GM18873 (cell line): ENCODE results near the gene ARMC7.
"Not testable (repeated sequence)": the region's sequence is repeated elsewhere in the genome, so short reads cannot be mapped to it uniquely, and the experiment has no call there.

Experiments used
- ATAC-seq: cut with Tn5 transposase; IDR thresholded peaks from one replicate; pipeline ENCODE4 v1.9.1; 2021; ENCODE audit warnings: mild to moderate bottlenecking, moderate library complexity, moderate number of reproducible peaks; ENCODE audit not compliant: unreplicated experiment, low FRiP score

ARMC7 gene

DNA sequence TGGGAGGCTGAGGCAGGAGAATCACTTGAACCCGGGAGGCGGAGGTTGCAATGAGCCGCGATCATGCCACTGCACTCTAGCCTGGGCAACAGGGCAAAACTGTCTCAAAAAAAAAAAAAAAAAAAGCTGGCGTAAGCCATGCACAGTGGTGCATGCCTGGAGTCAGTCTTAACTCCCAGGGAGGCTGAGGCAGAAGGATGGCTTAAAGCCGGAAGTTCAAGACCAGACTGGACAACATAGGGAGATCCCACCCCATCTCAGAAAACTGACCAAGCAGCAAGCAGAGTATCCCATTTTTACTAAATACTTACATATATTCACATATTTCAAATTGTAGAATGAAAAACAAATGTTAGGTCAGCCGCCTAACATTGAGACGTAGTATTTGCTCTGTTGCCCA, 17.2 kb downstream of the ARMC7 start:
- no peak for ATAC-seq

DNA sequence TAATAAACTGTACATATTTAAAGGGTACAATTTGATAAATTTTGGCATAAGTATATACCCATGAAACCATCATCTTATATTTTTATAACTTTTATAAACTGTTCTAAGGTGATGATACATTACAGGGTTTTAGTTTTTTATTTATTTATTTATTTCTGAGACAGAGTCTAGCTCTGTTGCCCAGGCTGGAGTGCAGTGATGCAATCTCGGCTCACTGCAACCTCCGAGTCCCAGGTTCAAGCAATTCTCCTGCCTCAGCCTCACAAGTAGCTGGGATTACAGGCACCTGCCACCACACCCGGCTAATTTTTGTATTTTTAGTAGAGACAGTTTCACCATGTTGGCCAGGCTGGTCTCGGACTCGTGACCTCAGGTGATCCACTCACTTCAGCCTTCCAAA, 18.2 kb downstream of the ARMC7 start:
- not testable (repeated sequence) for ATAC-seq

DNA sequence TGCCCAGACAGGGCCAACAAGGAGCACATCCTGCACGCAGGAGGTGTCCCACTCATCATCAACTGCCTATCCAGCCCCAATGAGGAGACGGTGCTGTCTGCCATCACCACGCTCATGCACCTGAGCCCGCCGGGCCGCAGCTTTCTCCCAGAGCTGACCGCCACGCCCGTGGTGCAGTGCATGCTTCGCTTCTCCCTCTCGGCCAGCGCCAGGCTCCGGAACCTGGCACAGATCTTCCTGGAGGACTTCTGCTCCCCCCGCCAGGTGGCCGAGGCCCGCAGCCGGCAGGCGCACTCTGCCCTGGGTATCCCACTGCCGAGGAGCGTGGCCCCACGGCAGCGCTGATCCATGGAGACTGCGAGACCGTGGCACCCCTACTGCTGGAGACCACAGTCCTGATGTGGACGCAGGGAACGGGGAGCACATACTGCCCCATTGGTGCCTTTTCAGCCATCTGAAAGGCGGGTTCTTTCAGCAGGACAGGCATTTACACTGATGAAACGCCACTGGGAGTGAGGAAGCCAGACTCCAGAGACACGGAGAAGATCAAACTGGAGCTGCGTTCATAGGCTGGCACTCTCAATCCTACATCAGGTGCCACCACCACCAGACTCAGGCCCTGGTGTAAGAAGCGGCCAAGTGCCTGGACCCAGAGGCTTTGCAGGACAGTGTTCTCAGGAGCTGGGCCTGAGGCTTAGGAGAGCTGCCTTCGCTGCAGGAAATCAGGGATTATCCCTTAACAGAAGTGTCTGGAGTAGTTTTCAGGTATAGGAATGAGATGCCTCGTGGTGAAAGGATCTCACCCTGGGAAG, 19.1 kb downstream of the ARMC7 start:
- no peak for ATAC-seq

DNA sequence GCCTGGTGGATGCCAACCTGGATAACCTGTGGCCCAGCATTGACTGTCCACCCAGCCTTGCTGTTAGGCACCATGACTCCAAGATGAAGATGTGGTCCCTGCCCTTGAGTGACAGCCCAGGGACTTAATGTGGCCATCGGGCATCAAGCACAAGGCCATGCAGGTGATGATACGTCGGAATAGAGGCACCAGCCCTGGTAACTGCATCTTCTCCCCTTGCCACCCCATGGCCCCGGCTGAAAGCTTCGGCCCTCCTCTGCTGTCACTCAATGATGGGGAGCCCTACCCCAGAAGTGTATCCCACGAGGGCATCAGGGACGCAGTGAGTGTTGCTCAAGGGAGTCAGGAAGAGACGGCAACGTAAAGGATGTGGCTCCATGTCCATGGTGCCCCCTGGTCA, 19.8 kb downstream of the ARMC7 start:
- no peak for ATAC-seq

DNA sequence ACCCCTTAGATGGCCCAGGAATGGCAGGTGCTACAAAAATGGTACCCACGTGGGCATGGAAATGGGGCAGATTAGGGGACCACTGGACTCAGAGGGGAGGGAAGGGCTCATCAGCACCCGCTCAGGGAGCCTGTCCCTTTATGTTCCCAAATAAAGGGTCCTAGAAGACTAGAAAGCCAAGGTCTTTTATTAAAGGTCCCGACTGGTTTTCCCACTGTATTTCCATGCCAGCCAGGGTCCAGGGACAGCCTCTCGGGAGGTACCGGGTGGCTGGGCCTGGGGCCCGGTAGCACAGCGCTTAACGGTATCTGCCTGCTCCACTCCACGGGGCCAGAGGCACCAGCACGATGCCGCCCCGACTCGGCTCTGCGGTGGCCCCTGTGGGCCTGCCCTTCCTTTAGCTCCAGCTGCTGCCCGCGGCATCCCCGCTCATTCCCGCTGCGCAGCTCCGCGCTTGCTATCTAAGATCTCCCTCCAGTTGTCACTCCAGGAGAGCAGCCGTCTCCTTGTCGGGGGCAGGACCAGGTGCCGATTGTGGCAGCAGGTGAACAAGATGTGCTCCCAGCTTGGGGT, 20.4 kb downstream of the ARMC7 start:
- ATAC-seq, result no peak

DNA sequence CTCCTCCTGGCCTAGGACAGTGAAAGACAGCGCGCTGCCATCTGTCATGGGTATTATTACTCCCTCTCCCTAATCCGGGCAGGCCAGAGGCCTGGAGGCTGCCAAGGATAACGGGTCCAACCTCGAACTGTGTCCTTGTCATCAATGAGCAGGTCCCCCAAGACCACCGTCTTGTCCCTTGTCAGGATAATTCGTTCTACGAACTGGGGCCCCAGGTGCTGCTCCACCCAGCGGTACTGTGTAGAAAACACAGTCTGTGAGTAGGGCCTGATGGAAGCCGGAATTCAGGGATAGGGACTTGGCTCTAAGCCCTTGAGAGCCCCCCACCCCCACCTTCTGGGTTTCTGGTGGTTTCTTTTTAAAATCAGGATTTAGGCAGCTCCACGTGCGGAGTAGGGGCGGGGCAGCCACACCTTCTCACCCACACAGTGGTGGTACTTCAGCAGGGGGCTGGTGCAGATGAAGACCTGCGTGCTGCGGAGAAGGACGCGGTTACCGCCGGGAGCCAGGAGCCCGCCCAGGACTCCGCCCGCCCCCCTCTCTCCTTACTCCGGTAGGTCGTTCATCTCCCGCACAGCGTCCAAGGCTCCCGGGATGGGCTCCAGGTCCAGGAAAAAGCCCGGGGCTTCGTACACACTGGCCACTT, 21.0 kb downstream of the ARMC7 start:
- ATAC-seq, result no peak

DNA sequence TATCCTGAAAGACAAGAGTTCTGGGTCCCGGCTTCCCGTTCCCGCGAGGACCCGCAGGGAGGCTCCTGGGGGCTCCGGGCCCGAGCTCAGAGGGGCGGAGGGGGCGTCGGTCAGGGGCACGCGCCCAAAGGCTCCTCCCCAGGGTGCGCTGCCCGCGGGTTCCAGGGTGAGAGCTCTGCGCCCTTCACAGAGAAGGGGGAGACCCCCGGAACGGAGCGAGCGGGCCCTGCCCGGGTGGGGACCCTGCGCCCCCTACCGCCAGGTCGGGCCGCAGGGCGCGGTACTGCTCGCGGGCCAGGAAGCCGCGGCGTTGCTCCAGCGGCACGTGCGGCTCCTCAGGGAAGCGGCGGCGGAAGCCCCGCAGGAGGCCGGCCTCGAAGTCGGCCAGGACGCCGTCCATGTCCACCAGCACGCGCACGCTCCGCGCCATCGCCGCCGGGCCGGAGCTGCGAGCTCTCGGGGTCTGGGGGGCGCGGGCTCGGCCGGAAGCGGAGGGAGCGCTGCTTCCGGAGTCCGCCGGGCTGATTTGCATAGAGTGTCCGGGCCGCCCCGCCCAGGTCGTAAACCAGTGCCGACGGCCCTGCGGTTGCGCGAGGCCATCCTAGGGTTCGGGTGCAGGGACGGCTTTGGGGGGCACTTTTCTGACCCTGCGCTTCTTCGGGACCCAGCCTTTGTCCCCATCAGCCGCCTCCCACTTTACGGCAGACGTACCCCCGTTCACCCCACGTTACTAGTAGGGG, 21.7 kb downstream of the ARMC7 start, which contains the start of gene NT5C:
TSS of gene NT5C (minus strand) at position 465 of the 740 bp plus-strand sequence. CDS start at position 430, 35 bp downstream.
- peak; percentile 65 for ATAC-seq

DNA sequence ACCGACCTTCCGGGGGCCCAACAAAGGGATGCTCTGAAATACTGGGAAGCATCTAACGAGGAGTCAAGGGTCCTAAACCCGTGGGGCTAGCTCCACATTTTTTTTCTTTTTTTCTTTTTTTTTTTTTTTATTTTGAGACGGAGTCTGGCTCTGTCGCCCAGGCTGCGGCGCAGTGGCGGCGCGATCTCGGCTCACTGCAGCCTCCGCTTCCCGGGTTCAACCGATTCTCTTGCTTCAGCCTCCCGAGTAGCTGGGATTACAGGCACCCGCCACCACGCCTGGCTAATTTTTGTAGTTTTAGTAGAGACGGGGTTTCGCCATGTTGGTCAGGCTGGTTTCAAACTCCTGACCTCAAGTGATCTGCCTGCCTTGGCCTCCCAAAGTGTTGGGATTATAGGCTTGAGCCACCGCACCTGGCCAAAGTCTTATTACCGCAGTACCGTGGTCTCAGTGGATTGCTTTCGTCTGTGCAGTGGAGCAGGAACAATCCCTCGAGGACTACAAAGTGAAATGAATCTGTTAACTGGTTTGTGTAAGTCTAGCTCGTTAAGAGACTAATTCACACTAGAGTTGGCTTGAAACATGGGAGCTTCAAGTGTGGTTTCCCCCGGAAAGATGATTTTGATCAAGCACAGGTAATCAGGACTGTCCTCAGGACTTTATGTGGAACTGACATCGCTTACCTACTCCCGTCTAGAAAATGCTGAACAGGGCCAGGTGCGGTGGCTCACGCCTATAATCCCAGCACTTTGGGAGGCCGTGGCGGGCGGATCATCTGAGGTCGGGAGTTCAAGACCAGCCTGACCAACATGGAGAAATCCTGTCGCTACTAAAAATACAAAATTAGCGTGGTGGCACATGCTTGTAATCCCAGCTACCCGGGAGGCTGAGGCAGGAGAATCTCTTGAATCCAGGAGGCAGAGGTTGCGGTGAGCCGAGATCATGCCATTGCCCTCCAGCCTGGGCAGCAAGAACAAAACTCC, 22.5 kb downstream of the ARMC7 start:
- ATAC-seq, result not testable (repeated sequence)

DNA sequence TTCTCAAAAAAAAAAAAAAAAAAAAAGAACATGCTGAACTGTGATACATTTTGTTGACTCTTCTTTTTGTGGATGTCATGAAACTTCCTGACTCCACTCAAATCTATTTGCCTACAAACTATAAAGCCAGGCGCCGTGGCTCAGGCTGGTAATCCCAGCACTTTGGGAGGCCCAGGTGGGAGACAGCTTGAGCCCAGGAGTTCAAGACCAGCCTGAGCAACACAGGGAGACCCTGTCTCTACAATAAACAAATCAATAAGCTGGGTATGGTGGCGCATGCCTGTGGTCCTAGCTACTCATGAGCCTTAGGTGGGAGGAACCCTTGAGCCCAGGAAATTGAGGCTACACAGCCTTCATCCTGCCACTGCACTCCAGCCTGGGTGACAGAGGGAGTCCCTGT, 23.2 kb downstream of the ARMC7 start:
- ATAC-seq, result no peak

DNA sequence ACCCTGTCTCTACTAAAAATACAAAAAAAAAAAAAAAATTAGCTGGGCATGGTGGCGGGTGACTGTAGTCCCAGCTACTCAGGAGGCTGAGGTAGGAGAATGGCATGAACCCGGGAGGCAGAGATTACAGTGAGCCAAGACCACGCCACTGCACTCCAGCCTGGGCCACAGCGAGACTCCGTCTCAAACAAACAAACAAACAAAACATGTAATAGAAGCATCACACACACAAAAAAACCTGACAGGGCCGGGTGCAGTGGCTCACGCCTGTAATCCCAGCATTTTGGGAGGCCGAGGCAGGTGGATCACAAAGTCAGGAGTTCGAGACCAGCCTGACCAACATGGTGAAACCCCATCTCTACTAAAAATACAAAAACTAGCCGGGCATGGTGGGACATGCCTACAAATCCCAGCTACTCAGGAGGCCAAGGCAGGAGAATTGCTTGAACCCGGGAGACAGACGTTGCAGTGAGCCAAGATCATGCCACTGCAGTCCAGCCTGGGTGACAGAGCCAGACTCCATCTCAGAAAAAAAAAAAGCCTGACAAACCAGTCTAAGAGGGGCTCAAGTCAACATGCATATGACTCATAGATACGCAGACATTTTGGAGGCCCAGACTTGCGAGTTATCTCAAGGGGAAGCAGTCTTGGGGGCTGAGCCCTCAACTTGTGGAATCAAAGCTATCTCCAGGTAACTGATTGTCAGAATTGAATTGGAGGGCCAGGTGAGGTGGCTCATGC, 24.0 kb downstream of the ARMC7 start:
- not testable (repeated sequence) for ATAC-seq

DNA sequence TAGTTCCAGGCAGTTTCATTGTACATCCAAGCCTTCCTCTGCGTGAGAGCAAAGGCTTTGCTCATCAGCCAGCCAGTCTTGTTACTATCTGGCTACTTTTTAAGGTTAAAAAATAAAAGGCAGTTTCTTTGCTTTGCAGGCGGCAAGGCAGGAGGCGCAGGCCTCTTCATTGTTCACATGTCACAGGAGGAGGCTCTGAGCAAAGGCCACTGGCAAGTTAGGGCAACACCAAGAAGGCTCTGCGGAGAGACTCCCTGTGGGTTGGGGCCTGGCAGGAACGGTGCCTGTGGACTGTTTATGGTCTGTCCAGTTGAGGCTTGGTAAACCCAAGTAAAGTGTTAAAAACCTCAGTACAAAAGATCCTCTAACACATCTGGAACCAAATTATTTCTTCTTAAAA, 25.7 kb downstream of the ARMC7 start:
- no peak for ATAC-seq

DNA sequence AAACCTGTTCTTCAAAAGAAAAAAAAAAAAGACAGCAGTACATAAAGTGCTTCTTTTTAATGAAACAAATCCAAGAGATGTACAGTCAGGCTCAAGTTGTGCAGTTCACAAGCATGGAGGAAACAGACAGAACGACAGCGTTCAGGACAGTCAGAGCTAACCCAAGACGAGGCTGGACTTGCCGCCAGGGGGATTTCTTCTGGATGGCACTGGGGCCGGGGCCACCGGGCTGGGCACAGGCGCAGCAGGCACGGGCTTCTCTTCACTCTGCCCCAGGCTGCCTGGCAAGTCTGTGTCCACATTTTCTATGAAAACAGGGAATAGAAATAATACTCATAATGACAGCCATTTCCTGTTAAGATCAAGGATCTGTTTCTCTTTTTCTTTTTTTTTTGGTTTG, 26.2 kb downstream of the ARMC7 start:
- no peak for ATAC-seq

DNA sequence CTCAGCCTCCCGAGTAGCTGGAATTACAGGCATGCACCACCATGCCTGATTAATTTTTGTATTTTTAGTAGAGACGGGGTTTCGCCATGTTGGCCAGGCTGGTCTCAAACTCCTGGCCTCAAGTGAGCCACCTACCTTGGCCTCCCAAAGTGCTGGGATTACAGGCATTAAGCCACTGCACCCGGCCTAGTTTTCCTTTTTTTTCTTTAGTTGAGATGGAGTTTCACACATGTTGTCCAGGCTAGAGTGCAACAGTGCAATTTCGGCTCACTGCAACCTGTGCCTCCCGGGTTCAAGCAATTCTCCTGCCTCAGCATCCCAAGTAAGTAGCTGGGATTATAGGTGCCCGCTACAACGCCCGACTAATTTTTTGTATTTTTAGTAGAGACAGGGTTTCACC, 28.0 kb downstream of the ARMC7 start:
- ATAC-seq, result not testable (repeated sequence)

DNA sequence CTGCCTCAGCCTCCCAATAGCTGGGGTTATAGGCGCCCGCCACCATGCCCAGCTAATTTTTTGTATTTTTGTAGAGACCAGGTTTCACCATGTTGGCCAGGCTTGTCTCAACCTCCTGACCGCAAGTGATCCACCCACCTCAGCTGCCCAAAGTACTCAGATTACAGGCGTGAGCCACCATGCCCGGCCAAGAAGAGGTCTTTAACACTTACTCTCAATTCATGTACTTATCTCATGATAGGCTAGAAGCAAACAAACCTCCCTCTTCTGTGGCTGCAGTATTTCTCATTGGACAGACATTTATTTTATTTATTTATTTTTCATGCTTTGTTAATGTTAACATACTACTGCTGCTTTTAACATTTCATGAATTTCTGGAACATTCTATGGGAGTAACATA, 28.8 kb downstream of the ARMC7 start:
- ATAC-seq, result no peak

DNA sequence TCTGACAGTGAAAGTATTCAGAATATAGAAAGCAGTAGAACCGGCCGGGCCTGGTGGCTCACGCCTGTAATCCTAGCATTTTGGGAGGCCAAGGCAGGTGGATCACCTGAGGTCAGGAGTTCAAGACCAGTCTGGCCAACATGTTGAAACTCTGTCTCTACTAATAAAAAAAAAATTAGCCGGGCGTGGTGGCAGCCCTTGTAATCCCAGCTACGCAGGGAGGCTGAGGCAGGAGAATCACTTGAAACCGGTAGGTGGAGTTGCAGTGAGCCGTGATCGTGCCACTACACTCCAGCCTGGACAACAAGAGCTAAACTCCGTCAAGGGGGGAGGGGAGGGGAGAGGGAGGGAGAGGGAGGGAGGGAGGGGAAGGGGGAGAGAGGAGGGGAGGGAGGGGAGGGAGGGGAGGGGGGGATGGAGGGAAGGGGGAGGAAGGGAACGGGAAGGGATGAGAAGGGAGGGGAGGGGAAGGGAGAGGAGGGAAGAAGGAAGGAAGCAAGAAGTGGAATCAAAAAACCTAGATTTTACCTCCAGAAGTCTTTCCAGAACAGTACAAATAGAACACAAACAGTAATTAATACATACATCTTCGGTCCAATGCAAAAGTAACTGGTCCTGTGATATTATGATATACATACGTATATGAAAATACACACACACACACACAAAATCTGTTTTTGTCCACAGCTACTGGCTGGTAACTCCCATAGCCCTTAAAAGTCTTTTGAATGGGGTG, 32.6 kb downstream of the ARMC7 start:
- no peak for ATAC-seq

DNA sequence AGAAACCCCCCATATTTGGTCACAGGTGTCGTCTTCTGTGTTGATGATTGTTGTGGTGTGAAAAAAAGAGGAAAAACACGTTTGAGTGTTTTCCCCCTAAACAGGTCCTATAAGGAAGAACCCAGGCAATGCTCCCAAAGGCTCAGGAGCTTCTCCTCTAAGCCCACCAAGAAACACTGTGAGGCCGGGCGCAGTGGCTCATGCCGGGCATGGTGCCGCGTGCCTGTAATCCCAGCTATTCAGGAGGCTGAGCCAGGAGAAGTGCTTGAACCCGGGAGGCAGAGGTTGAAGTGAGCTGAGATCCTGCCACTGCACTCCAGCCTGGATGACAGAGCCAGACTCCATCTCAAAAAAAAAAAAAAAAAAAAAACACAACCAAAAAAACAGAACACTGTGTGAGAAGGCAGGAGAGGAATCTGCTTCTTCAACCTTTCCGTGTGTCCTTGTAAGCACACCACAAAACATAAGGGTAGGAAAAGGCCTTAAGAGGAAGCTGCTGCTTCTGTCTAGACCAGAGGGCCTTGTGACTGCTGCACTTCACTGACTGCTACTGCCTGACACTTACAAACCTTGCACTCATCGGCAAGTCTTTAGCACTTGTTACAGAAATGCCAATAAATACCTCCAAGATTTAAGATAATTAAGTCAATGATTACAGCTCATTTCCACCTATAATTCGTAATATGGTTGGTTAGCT, 35.2 kb downstream of the ARMC7 start:
- ATAC-seq, result no peak

DNA sequence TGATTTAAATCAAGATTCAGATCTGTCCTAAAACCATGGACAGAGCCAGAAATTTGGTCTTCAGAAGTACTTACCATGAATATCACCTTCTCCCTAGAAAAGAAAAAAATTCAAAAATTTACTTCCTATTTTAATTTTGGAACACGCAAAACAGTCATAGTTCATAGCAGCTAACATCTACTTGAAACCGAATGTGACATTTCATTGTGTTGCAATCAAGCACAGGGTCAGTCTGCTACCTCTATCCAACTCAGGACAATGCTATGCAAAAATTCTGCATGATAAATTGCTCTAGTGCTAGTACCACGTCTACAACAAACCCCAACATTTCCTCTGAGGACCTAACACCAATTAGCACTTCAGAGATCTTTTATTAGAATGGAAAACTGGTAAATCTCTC, 36.8 kb downstream of the ARMC7 start:
- ATAC-seq, result no peak
